Upper lobe of left lung (tissue), 4 donors: ENCODE data around the gene MAP3K9.

Experiments
- EP300 ChIP-seq, 4 donors: sonication (generic); formaldehyde crosslinking; IDR thresholded peaks; one replicate each; pipeline ENCODE4 v1.5.1; 2017; ENCODE audit warnings: antibody characterized with exemption in 4 of 4, control low read depth in 2 of 4
- POLR2A ChIP-seq, 4 donors: fragments of 450-650 bp; IDR thresholded peaks; one replicate each; pipeline ENCODE4 v1.5.1; 2016 to 2017; ENCODE audit warnings: antibody characterized with exemption in 4 of 4, mild to moderate bottlenecking in 2 of 4
- POLR2AphosphoS5 ChIP-seq, 2 donors: sonication (generic); formaldehyde crosslinking; IDR thresholded peaks; one replicate each; pipeline ENCODE4 v1.5.1; 2017; ENCODE audit warnings: antibody characterized with exemption in 2 of 2
- TF ChIP-seq, protein P1 (sequence below), 6 experiments: fragments of 450-650 bp in 4 of 6; fragments of 200-600 bp in 2 of 6; sonication (generic) in 2 of 6; IDR thresholded peaks; one replicate each; pipeline ENCODE4 v1.5.1; 2016 to 2019; ENCODE audit warnings: antibody characterized with exemption in 6 of 6

DNA sequence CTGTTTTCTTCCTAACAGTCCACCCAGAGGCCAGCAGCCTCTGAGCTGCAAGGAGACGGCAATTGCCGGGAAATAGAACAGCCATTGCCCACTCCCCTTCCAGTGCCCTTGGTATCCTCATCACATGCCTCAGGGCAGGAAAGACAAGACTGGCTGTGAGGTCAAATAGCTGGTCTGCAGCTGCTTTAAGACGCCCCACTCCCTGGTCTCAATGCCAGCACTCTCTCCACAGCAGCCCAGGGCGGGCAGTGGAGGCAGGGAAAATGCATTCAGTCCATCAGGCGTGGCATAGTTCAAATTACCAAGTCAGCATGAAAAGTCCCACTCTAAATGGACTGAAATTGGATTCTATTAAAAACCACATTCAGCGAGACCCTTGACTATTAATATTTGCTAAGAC is 132.0 kb downstream of the MAP3K9 start:
- TF ChIP-seq, protein P1, sequence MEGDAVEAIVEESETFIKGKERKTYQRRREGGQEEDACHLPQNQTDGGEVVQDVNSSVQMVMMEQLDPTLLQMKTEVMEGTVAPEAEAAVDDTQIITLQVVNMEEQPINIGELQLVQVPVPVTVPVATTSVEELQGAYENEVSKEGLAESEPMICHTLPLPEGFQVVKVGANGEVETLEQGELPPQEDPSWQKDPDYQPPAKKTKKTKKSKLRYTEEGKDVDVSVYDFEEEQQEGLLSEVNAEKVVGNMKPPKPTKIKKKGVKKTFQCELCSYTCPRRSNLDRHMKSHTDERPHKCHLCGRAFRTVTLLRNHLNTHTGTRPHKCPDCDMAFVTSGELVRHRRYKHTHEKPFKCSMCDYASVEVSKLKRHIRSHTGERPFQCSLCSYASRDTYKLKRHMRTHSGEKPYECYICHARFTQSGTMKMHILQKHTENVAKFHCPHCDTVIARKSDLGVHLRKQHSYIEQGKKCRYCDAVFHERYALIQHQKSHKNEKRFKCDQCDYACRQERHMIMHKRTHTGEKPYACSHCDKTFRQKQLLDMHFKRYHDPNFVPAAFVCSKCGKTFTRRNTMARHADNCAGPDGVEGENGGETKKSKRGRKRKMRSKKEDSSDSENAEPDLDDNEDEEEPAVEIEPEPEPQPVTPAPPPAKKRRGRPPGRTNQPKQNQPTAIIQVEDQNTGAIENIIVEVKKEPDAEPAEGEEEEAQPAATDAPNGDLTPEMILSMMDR (IDR thresholded peaks at IDR 0.05), result no peak
- TF ChIP-seq POLR2AphosphoS5 (IDR thresholded peaks at IDR 0.05), result no peak
- no peak for TF ChIP-seq POLR2A (IDR thresholded peaks at IDR 0.05)
- no peak for TF ChIP-seq EP300 (IDR thresholded peaks at IDR 0.05)
